Muscle layer of duodenum (tissue), 2 donors: ENCODE results near the gene CCR3.

ENCODE experiments used
- H3K27ac ChIP-seq: one replicate; pipeline ENCODE4 v1.7.0; 2013; ENCODE audit warnings: mild to moderate bottlenecking, low read length
- H3K27me3 ChIP-seq: one replicate; pipeline ENCODE4 v1.7.0; 2013; ENCODE audit warnings: low read depth, mild to moderate bottlenecking, control low read depth, low read length
- H3K36me3 ChIP-seq, 2 donors: one replicate each; pipeline ENCODE4 v1.7.0; 2013; ENCODE audit warnings: low read length in 2 of 2, control low read depth in 1 of 2, mild to moderate bottlenecking in 1 of 2; ENCODE audit not compliant: insufficient read depth in 2 of 2, control insufficient read depth in 1 of 2
- H3K4me1 ChIP-seq, 2 donors: one replicate each; pipeline ENCODE4 v1.7.0; 2013; ENCODE audit warnings: low read length in 2 of 2, mild to moderate bottlenecking in 2 of 2, control low read depth in 1 of 2, moderate library complexity in 1 of 2; ENCODE audit not compliant: insufficient read depth in 2 of 2, control insufficient read depth in 1 of 2
- H3K4me3 ChIP-seq, 2 donors: one replicate each; pipeline ENCODE4 v1.7.0; 2013; ENCODE audit warnings: low read length in 2 of 2, low read depth in 1 of 2, mild to moderate bottlenecking in 1 of 2
- H3K9me3 ChIP-seq, 2 donors: one replicate each; pipeline ENCODE4 v1.7.0; 2013; ENCODE audit warnings: low read length in 2 of 2, control low read depth in 1 of 2, mild to moderate bottlenecking in 1 of 2; ENCODE audit not compliant: control insufficient read depth in 1 of 2
- donor health status: healthy.

Gene CCR3

GRCh38 chr3:46222435-46223161 is 19.7 kb upstream of the CCR3 start:
- no peaks in the 10 kb centered on the region for H3K4me1 ChIP-seq
- peaks cover 3 to 5% of the 10 kb centered on the region in 2 donors for H3K9me3 ChIP-seq
- no peaks in the 10 kb centered on the region for H3K36me3 ChIP-seq
- H3K27ac ChIP-seq, result no peak overlapping the region
- no peak overlapping the region for H3K4me3 ChIP-seq
- H3K27me3 ChIP-seq, result no peaks in the 10 kb centered on the region

GRCh38 chr3:46228260-46229242 is 13.7 kb upstream of the CCR3 start:
- Histone ChIP-seq H3K36me3 (no peaks in the 10 kb centered on the region), H3K27ac (no peak overlapping the region), H3K9me3 (peaks cover 3 to 5% of the 10 kb centered on the region in 2 donors), H3K4me1 (no peaks in the 10 kb centered on the region), H3K4me3 (no peak overlapping the region), H3K27me3 (no peaks in the 10 kb centered on the region)

- H3K9me3 ChIP-seq, result peaks cover 2 to 3% of the 10 kb centered on the region in 2 donors
- H3K4me1 ChIP-seq, result no peaks in the 10 kb centered on the region
- no peaks in the 10 kb centered on the region for H3K36me3 ChIP-seq
- no peaks in the 10 kb centered on the region for H3K27me3 ChIP-seq
- no peak overlapping the region for H3K4me3 ChIP-seq
- H3K27ac ChIP-seq, result no peak overlapping the region
Measured at GRCh38 chr3:46231323-46231722, 10.9 kb upstream of the CCR3 start.

GRCh38 chr3:46233194-46233593 is 9.1 kb upstream of the CCR3 start:
- Histone ChIP-seq H3K4me1 (no peaks in the 10 kb centered on the region), H3K27ac (no peak overlapping the region), H3K27me3 (no peaks in the 10 kb centered on the region), H3K9me3 (no peaks in the 10 kb centered on the region), H3K36me3 (no peaks in the 10 kb centered on the region), H3K4me3 (no peak overlapping the region)

- no peaks in the 10 kb centered on the region for H3K36me3 ChIP-seq
- H3K27ac ChIP-seq, result no peak overlapping the region
- H3K9me3 ChIP-seq, result no peaks in the 10 kb centered on the region
- H3K4me1 ChIP-seq, result no peaks in the 10 kb centered on the region
- H3K27me3 ChIP-seq, result no peaks in the 10 kb centered on the region
- no peak overlapping the region for H3K4me3 ChIP-seq
Measured at GRCh38 chr3:46235425-46235824, 6.8 kb upstream of the CCR3 start.

- Histone ChIP-seq H3K27ac (no peak overlapping the region), H3K4me3 (no peak overlapping the region), H3K4me1 (no peaks in the 10 kb centered on the region), H3K36me3 (no peaks in the 10 kb centered on the region), H3K27me3 (no peaks in the 10 kb centered on the region), H3K9me3 (no peaks in the 10 kb centered on the region)
Measured at GRCh38 chr3:46236294-46237054, 5.8 kb upstream of the CCR3 start.

GRCh38 chr3:46238386-46238785 is 3.9 kb upstream of the CCR3 start:
- Histone ChIP-seq H3K4me3 (no peak overlapping the region), H3K27me3 (no peaks in the 10 kb centered on the region), H3K9me3 (no peaks in the 10 kb centered on the region), H3K36me3 (no peaks in the 10 kb centered on the region), H3K27ac (no peak overlapping the region), H3K4me1 (no peaks in the 10 kb centered on the region)

GRCh38 chr3:46239301-46239938 is 2.8 kb upstream of the CCR3 start:
- H3K4me1 ChIP-seq, result no peaks in the 10 kb centered on the region
- H3K36me3 ChIP-seq, result no peaks in the 10 kb centered on the region
- no peaks in the 10 kb centered on the region for H3K9me3 ChIP-seq
- H3K27ac ChIP-seq, result no peak overlapping the region
- no peaks in the 10 kb centered on the region for H3K27me3 ChIP-seq
- H3K4me3 ChIP-seq, result no peak overlapping the region

- H3K27me3 ChIP-seq, result no peaks in the 10 kb centered on the region
- H3K36me3 ChIP-seq, result no peaks in the 10 kb centered on the region
- H3K4me1 ChIP-seq, result no peaks in the 10 kb centered on the region
- no peak overlapping the region for H3K27ac ChIP-seq
- H3K9me3 ChIP-seq, result no peaks in the 10 kb centered on the region
- H3K4me3 ChIP-seq, result no peak overlapping the region
Measured at GRCh38 chr3:46239952-46240351, 2.3 kb upstream of the CCR3 start.

- no peak overlapping the region for H3K4me3 ChIP-seq
- H3K27me3 ChIP-seq, result no peaks in the 10 kb centered on the region
- no peak overlapping the region for H3K27ac ChIP-seq
- no peaks in the 10 kb centered on the region for H3K36me3 ChIP-seq
- H3K9me3 ChIP-seq, result no peaks in the 10 kb centered on the region
- H3K4me1 ChIP-seq, result no peaks in the 10 kb centered on the region
Measured at GRCh38 chr3:46243560-46243959, 1.3 kb downstream of the CCR3 start.

GRCh38 chr3:46245146-46245545 is 2.9 kb downstream of the CCR3 start:
- Histone ChIP-seq H3K27ac (no peak overlapping the region), H3K9me3 (no peaks in the 10 kb centered on the region), H3K4me1 (no peaks in the 10 kb centered on the region), H3K36me3 (no peaks in the 10 kb centered on the region), H3K27me3 (no peaks in the 10 kb centered on the region), H3K4me3 (no peak overlapping the region)
